Testis (tissue), 3 donors: ENCODE data around the gene EXOG. TPM values are rescaled to one million over a fixed set of nuclear protein-coding genes. Genes with fewer than 3 reads are reported as not detected.
A peak's percentile ranks its signal among the peaks of the same experiment; 100 is the strongest.

Source experiments
- DNase-seq: peaks from one replicate; pipeline ENCODE4 v3.0.0-alpha.2; 2019
- H3K27ac ChIP-seq, 2 donors: fragments of 200-600 bp; sonication (generic); one replicate each; pipeline ENCODE4 v1.5.1; 2019
- H3K27me3 ChIP-seq: fragments of 200-600 bp; sonication (generic); one replicate; pipeline ENCODE4 v1.5.1; 2019
- H3K36me3 ChIP-seq: fragments of 200-600 bp; sonication (generic); one replicate; pipeline ENCODE4 v1.5.1; 2017; ENCODE audit warnings: low read depth; ENCODE audit errors: missing control alignments
- H3K4me1 ChIP-seq: fragments of 200-600 bp; sonication (generic); one replicate; pipeline ENCODE4 v1.5.1; 2019
- H3K4me3 ChIP-seq, 2 donors: fragments of 200-600 bp; sonication (generic); one replicate each; pipeline ENCODE4 v1.5.1; 2017 to 2019
- H3K9me3 ChIP-seq: fragments of 200-600 bp; sonication (generic); one replicate; pipeline ENCODE4 v1.5.1; 2017
- CTCF ChIP-seq, 3 experiments: fragments of 450-650 bp in 2 of 3; fragments of 200-600 bp in 1 of 3; sonication (generic) in 1 of 3; IDR thresholded peaks; one replicate each; pipeline ENCODE4 v1.5.1; 2016 to 2019; ENCODE audit warnings: antibody characterized with exemption in 3 of 3, mild to moderate bottlenecking in 2 of 3, moderate library complexity in 1 of 3
- POLR2A ChIP-seq: fragments of 450-650 bp; IDR thresholded peaks from one replicate; pipeline ENCODE4 v1.6.1; 2017; ENCODE audit warnings: antibody characterized with exemption, mild to moderate bottlenecking, moderate library complexity
- whole genome bisulfite sequencing, 2 donors: methylation state at CpG; one replicate each; pipeline ENCODE4 v1.1.5; 2018; 5-methylcytosine and 5-hydroxymethylcytosine counted together
- intact Hi-C: fragments of 100-400 bp; cut with DNase I; formaldehyde crosslinking; loops from one replicate; pipeline ENCODE4 v1.15.1; 2023; ENCODE audit warnings: low total_unique reads
- polyA plus RNA-seq: library from polyadenylated mRNA; stranded (reverse); fragments of 350-450 nt; fragmentation: Illumina TruSeq; extraction: RNeasy Lipid Tissue Mini Kit (QIAGEN cat#74804); gene quantifications from one replicate; pipeline ENCODE4 v1.2.3, GENCODE V29; 2014; ENCODE audit warnings: low read depth, low replicate concordance; ENCODE audit not compliant: insufficient read depth
- small RNA-seq, 2 donors: library from RNA; depleted of rRNA; stranded (forward); fragments of <200 nt; gene quantifications; one replicate each; pipeline ENCODE3, GENCODE V24; 2016
- total RNA-seq, 2 donors: library from RNA; depleted of rRNA; stranded (reverse); fragments of >200 nt; gene quantifications; one replicate each; pipeline ENCODE4 v1.2.3, GENCODE V29; 2016

Gene EXOG
- total and polyA plus RNA-seq, 3 donors from 2014 or later: 14.8 to 17.3 (median 15.7) TPM

GRCh38 chr3:38573556-38573955 lies 77.4 kb downstream of the EXOG start:
- Histone ChIP-seq H3K36me3 (no peaks in the 10 kb centered on the region), H3K4me3 (no peak overlapping the region), H3K27ac (no peak overlapping the region), H3K9me3 (no peaks in the 10 kb centered on the region), H3K27me3 (no peaks in the 10 kb centered on the region), H3K4me1 (no peaks in the 10 kb centered on the region)
- intact Hi-C loops: no loop called here
- DNase-seq: no peak
- TF ChIP-seq CTCF (IDR thresholded peaks at IDR 0.05) (no peak), POLR2A (no peak)
- WGBS, 2 donors: 64 to 90% methylated on average over 3 of the region's 3 CpGs

GRCh38 chr3:38574411-38575278 lies 78.5 kb downstream of the EXOG start:
- WGBS, 2 donors: 87 to 90% methylated on average over 5 to 6 of the region's 6 CpGs
- DNase-seq: peak; percentile 2
- Histone ChIP-seq H3K4me1 (no peaks in the 10 kb centered on the region), H3K9me3 (no peaks in the 10 kb centered on the region), H3K36me3 (no peaks in the 10 kb centered on the region), H3K27ac (no peak overlapping the region), H3K27me3 (no peaks in the 10 kb centered on the region), H3K4me3 (no peak overlapping the region)
- TF ChIP-seq POLR2A (no peak), CTCF (IDR thresholded peaks at IDR 0.05) (no peak)
- intact Hi-C loops: no loop called here

- TF ChIP-seq CTCF (IDR thresholded peaks at IDR 0.05): no peak
- TF ChIP-seq POLR2A: no peak
- 91 to 97% methylated on average over 13 to 18 of the region's 18 CpGs for WGBS, 2 donors
- Histone ChIP-seq H3K27ac (no peak overlapping the region), H3K27me3 (no peaks in the 10 kb centered on the region), H3K4me1 (no peaks in the 10 kb centered on the region), H3K36me3 (no peaks in the 10 kb centered on the region), H3K9me3 (no peaks in the 10 kb centered on the region), H3K4me3 (no peak overlapping the region)
- intact Hi-C loops: no loop called here
- peak; percentile 7 for DNase-seq
Observed at GRCh38 chr3:38575279-38575843, 79.2 kb downstream of the EXOG start.

Small RNAs within 50 kb of the gene (small RNA-seq; reads per million reads assigned to genes)
- gene RF00019: 0 reads per million in 2 donors

Other genes starting within 250 kb of the EXOG start
- 1 to 10 TPM; 1.5 to 2.6 TPM for gene SLC22A13, start 230.5 kb upstream of the EXOG start, total RNA-seq
- 1.1 TPM for gene SLC22A13, start 230.5 kb upstream of the EXOG start, polyA plus RNA-seq
- gene SLC22A14, start 214.0 kb upstream of the EXOG start, total RNA-seq: 1 to 10 TPM; 2.7 to 9.4 TPM
- 11.9 TPM for gene SLC22A14, start 214.0 kb upstream of the EXOG start, polyA plus RNA-seq
- gene XYLB, start 149.6 kb upstream of the EXOG start, total RNA-seq: 10 to 100 TPM in 1 of 2 donors, 1 to 10 TPM in 1; 5.9 to 12.4 TPM
- gene XYLB, start 149.6 kb upstream of the EXOG start, polyA plus RNA-seq: 1.7 TPM
- gene ACVR2B, start 42.5 kb upstream of the EXOG start, total RNA-seq: 10 to 100 TPM; 22.9 to 24.2 TPM
- gene ACVR2B, start 42.5 kb upstream of the EXOG start, polyA plus RNA-seq: 7.3 TPM
- under 1 TPM; 0.63 to 0.99 TPM for gene SCN5A, start 153.3 kb downstream of the EXOG start, total RNA-seq
- gene SCN5A, start 153.3 kb downstream of the EXOG start, polyA plus RNA-seq: 0.73 TPM